ENCODE results near the gene BHLHE23.

DNA sequence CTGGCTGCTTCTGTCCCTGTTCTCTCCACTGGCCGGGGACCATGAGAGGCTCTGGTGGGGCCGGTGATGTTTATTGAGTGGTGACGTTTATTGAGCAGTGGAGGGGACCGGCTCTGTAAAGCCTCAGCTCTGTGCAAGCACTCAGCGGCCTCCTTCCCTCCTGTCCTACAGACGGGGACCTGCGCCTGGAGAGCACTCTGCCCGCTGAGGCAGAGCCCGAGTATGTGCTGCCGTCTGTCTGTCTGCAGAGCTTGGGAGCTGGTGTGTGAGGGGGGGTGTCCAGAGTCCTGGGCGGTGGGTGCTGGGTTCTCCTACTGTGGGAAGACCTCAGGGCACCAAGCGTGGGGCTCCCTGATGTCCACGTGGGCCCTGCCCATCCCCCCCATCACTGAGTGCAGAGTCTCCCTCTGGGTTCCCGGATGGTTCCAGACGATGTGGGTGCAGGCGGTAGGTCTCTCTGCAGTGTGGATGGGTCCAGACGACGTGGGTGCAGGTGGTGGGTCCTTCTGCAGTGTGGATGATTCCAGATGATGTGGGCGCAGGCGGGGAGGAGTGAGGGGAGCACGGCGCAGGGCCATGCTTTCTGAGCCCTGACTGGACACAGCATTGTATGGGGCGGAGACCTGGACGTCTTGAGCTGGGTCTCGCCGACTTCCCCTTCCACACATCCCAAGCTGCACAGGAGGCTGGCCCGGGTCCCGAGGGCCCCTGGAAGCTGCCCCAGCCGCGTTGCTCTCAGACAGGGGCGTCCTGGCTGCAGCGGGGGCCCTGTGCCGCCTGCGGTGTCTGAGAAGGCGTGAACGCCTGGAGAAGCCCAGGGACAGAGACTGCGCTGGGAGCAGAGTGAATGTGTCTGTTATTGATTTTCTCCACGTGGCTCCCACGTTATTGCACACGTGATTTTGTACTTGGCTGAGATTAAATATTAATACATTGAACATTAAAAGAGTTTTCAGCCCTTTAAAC, 14.9 kb upstream of the BHLHE23 start:
- TF ChIP-seq CTCF (IDR thresholded peaks at IDR 0.05) (no peak), POLR2A (IDR thresholded peaks at IDR 0.05) (no peak), POLR2AphosphoS5 (IDR thresholded peaks at IDR 0.05) (no peak)

Measured in prostate gland (tissue), 2 donors.